ENCODE data around the gene AJAP1. TPM values are rescaled to one million over a fixed set of nuclear protein-coding genes. Genes with fewer than 3 reads are reported as not detected.

AJAP1 gene
- total RNA-seq, 2 experiments from 2014 or later, result not detected

- Mint-ChIP-seq H3K4me1 (no peaks in the 10 kb centered on the region), H3K36me3 (ENCODE audit: low read depth) (no peaks in the 10 kb centered on the region), H3K27ac (no peak overlapping the region), H3K27me3 (peaks cover 30% of the 10 kb centered on the region), H3K9me3 (ENCODE audit: low read depth) (no peaks in the 10 kb centered on the region), H3K4me3 (no peak overlapping the region)
- CTCF ChIA-PET, result no interaction called here
- ATAC-seq (no peak), DNase-seq (no peak)
- intact Hi-C loops (cut with DNase I, micrococcal nuclease), result loop anchor here (2.0 to 5.0 kb wide), 4 partner anchors 174 to 1094 kb away; no protein-coding TSS in a partner anchor
- POLR2A ChIA-PET, result interaction anchor here (0.8 kb wide), 1 partner anchor 25 kb away, joined by 3 read pairs; no protein-coding TSS in a partner anchor
Measured at GRCh38 chr1:4653328-4653660, 1.1 kb upstream of the AJAP1 start.

DNA sequence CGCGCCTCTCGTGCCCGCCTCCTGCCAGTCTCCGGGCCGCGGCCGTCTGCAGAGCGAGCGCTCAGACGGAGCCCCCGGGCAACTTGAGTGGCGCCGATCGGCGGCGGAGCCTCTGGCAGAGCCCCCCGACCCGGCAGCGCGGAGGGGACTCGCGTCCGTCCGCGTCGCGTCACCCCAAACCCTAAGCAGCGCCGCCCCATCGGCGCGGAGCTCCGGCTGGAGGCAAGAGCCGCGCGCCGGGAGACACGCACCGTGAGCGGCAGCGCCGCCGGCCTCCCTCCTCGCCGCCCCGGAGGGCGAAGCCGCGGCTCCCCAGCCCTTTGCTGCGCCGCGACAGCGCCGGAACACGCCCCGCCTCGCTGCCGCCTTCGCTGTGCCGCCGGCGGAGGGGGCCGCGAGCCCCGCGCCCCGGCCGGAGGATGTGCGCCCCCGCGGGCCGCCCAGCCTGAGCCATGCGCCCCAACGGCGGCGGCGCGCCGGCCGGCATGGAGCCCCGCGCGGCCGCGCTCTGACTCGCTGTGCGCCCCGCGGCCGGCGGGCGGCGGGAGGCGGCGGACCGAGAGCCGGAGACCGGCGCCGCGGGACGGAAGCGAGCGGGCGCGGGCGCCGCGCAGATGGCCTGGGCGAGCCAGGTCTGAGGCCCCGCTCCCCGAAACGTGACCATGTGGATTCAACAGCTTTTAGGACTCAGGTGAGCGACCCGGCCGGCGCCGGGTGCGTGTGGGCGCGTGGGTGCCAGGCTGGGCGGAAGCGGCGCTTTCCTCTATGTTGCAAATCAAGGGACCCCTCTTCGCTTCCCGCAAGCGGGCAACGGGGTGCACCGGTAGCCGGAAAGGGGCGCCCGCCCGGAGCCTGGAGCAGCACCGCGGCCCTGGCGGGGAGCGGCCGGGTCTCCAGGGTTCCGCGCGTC lies 610 bp downstream of the AJAP1 start:
- ATAC-seq, result no peak
- H3K27me3 Mint-ChIP-seq, result peaks cover 41% of the 10 kb centered on the region
- no peaks in the 10 kb centered on the region for H3K9me3 Mint-ChIP-seq (ENCODE audit: low read depth)
- H3K27ac Mint-ChIP-seq, result no peak overlapping the region
- no peak overlapping the region for H3K4me3 Mint-ChIP-seq
- POLR2A ChIA-PET, result no interaction called here
- DNase-seq, result no peak
- no peaks in the 10 kb centered on the region for H3K4me1 Mint-ChIP-seq
- H3K36me3 Mint-ChIP-seq (ENCODE audit: low read depth), result no peaks in the 10 kb centered on the region
- CTCF ChIA-PET, result no interaction called here
- intact Hi-C loops (cut with DNase I, micrococcal nuclease), result loop anchor here (5.0 kb wide), 2 partner anchors 172 to 1092 kb away; no protein-coding TSS in a partner anchor

DNA sequence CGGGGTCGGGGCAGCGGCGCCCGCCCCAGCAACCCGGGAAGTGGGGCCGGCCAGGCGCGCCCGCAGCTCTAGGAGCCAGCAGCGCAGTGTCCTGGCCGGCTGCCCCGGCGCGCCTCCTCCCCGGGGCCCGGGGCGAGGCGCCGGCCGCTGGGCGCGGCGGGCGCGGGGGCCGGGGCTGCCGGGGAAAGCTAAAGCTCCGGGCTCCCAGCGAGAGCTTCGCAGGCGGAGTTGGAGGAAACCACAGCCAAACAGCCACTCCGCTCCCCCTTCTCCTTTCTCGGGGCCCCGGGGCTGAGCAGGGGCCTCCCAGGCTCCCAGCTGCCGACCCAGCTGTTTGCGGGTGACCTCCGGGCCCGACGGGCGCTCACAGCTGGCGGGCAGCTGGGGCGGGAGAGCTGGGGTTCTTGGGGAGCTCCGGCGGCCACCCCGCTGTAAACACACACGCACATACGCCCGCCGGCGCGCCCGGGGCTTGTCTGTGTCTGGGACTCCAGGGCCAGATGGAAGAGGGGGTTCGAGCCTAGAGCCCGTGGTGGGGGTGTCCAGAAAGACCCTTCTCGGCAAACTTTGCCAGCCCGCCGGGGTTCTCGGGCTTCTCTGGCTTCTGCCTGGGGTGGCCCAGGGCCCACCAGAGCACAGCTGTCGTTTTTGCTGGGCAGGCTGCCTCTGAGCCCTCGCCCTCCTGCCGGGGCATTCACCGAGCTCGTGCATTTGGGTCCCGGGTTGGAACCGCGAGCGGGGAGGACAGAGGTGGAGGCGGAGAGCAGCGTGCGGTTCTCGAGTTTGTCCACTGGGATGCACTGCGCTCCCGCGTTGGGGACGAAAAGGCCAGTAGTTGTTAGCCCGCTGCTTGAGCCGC lies 1.5 kb downstream of the AJAP1 start:
- Mint-ChIP-seq H3K4me1 (no peaks in the 10 kb centered on the region), H3K4me3 (no peak overlapping the region), H3K27ac (no peak overlapping the region), H3K36me3 (ENCODE audit: low read depth) (no peaks in the 10 kb centered on the region), H3K27me3 (peaks cover 43% of the 10 kb centered on the region), H3K9me3 (ENCODE audit: low read depth) (no peaks in the 10 kb centered on the region)
- DNase-seq (peak; percentile 53), ATAC-seq (peak; percentile 23)
- CTCF ChIA-PET, result interaction anchor here (0.6 kb wide), 1 partner anchor 10 kb away, joined by 4 read pairs; no protein-coding TSS in a partner anchor
- POLR2A ChIA-PET, result no interaction called here
- intact Hi-C loops (cut with DNase I, micrococcal nuclease), result no loop called here

GRCh38 chr1:4656533-4657140 lies 2.2 kb downstream of the AJAP1 start:
- POLR2A ChIA-PET, result no interaction called here
- no peaks in the 10 kb centered on the region for H3K9me3 Mint-ChIP-seq (ENCODE audit: low read depth)
- ATAC-seq, result no peak
- DNase-seq, result no peak
- CTCF ChIA-PET, result interaction anchor here (0.6 to 1.9 kb wide), 2 partner anchors 11 to 72 kb away, joined by 4 to 5 read pairs; no protein-coding TSS in a partner anchor
- no peak overlapping the region for H3K4me3 Mint-ChIP-seq
- peaks cover 39% of the 10 kb centered on the region for H3K27me3 Mint-ChIP-seq
- H3K27ac Mint-ChIP-seq, result no peak overlapping the region
- H3K4me1 Mint-ChIP-seq, result no peaks in the 10 kb centered on the region
- intact Hi-C loops (cut with DNase I, micrococcal nuclease), result no loop called here
- no peaks in the 10 kb centered on the region for H3K36me3 Mint-ChIP-seq (ENCODE audit: low read depth)

DNA sequence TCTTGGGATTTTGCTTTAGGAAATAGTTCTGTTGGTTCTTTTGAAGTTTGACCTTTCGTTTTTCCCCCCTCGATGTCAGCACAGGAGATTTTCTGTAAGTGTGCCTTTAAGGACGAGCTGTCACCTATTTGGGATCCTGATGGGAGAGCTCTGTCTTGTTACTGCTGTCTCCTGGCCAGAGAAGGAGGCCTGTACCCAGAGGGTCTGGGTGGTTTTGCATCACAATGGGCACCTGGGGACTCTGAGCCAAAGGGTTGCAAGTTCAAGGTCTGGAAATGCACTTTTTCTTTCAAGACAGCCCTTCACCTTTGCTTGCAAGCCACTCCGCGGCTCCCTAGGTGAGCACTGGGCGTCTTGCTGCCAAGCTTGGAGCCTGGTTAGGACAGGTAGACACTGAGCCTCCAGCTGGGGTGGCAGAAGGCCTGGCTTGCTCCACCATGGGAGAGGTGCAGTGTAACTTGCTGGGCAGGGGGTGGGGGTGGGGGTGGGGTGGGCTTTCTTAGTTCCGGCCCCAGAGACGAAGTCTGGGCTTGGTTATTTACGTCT lies 2.9 kb downstream of the AJAP1 start:
- Mint-ChIP-seq H3K9me3 (ENCODE audit: low read depth) (no peaks in the 10 kb centered on the region), H3K36me3 (ENCODE audit: low read depth) (no peaks in the 10 kb centered on the region), H3K4me1 (no peaks in the 10 kb centered on the region), H3K27me3 (peaks cover 43% of the 10 kb centered on the region), H3K4me3 (no peak overlapping the region), H3K27ac (no peak overlapping the region)
- no peak for ATAC-seq
- no peak for DNase-seq
- intact Hi-C loops (cut with DNase I, micrococcal nuclease), result no loop called here
- ChIA-PET CTCF (interaction anchor here (1.9 kb wide), 1 partner anchor 72 kb away, joined by 5 read pairs; no protein-coding TSS in a partner anchor), POLR2A (no interaction called here)

GRCh38 chr1:4657960-4658541 lies 3.6 kb downstream of the AJAP1 start:
- H3K36me3 Mint-ChIP-seq (ENCODE audit: low read depth), result no peaks in the 10 kb centered on the region
- intact Hi-C loops (cut with DNase I, micrococcal nuclease), result no loop called here
- POLR2A ChIA-PET, result no interaction called here
- H3K27me3 Mint-ChIP-seq, result peaks cover 47% of the 10 kb centered on the region
- H3K4me1 Mint-ChIP-seq, result no peaks in the 10 kb centered on the region
- no peaks in the 10 kb centered on the region for H3K9me3 Mint-ChIP-seq (ENCODE audit: low read depth)
- DNase-seq (no peak), ATAC-seq (no peak)
- no peak overlapping the region for H3K27ac Mint-ChIP-seq
- H3K4me3 Mint-ChIP-seq, result no peak overlapping the region
- CTCF ChIA-PET, result interaction anchor here (1.9 kb wide), 1 partner anchor 73 kb away, joined by 5 read pairs; no protein-coding TSS in a partner anchor

DNA sequence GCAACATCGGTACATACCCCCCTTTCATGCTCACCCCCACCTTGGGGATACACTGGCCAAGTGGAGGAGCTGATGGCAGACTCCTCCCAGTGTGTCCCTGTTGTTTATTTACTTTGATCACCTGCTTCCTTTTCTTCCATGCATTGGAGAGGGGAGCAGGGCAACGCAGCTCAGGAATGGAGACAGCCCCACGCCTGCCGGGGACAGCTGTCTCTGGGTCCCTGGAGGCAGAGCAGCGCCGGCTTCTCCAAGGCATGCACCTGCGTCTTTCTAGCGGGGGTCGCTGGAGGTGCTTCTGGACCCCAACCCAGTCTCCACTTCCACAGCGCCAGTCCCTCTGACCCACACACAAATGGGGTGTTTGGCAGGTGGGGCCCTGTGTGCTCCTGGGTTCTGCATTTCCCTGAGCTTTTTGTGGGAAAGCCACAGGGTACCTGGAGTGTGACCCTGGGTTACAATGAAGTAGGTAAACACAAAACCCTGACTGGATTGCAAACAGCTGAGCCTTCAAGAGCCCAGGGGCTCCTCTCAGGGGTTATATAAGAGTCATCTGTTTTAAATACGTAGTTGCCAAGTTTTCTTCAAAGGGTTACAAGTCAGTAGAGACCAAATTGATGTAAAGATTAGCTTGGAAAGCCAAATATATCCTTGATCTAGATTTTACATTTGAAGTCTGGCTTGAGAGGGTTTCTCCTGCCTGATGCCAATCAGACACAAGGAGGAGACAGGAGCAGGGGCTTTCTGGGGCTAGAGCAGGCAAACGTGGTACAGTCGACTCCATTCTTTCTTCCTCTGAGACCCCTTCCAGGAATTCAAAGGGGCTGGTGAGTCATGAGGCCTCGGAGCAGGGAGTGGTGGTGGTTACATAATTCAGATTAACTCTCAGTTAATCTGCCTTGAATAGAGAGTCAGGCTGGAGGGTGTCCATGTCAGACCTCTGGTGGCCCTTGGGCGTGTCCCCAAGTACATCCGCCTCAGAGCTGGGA lies 4.5 kb downstream of the AJAP1 start:
- Mint-ChIP-seq H3K27ac (no peak overlapping the region), H3K27me3 (peaks cover 46% of the 10 kb centered on the region), H3K4me1 (no peaks in the 10 kb centered on the region), H3K9me3 (ENCODE audit: low read depth) (no peaks in the 10 kb centered on the region), H3K36me3 (ENCODE audit: low read depth) (no peaks in the 10 kb centered on the region), H3K4me3 (no peak overlapping the region)
- ChIA-PET POLR2A (no interaction called here), CTCF (interaction anchor here (0.5 to 1.9 kb wide), 2 partner anchors 74 to 145 kb away, joined by 3 to 5 read pairs; no protein-coding TSS in a partner anchor)
- ATAC-seq, result no peak
- no peak for DNase-seq
- intact Hi-C loops (cut with DNase I, micrococcal nuclease), result no loop called here

DNA sequence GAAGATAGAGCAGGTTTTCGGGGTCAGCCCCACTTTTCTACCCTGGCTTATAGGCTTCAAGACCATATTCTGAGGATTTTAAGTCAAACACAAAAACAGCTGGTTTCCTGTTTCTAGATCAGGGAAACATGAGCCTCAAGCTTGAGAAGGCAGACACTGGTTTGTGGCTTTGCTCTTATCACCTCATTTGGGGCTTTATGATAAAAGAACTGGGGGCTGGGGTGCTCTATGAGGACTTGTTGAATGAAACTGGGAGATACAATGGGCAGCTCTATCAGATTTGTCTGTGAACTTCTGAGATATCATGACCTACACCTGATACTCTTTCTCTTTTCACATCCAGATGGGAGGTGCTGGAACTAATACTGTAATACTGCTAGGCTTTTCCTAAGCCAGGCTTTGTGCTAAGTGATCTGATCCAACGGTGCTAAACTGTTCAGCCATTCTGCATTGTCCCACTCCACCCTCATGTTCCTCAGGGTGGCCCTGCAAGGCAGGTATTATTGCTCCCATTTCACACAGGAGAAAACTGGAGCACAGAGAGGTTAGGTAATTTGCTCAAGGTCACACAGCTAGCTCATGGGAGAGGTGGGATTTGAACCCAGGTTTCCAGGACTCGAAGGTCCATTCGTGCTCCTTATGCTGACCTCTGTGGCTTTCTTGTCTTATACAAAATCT lies 6.6 kb downstream of the AJAP1 start:
- Mint-ChIP-seq H3K9me3 (ENCODE audit: low read depth) (no peaks in the 10 kb centered on the region), H3K27me3 (peaks cover 48% of the 10 kb centered on the region), H3K4me1 (no peaks in the 10 kb centered on the region), H3K27ac (no peak overlapping the region), H3K4me3 (no peak overlapping the region), H3K36me3 (ENCODE audit: low read depth) (no peaks in the 10 kb centered on the region)
- POLR2A ChIA-PET, result no interaction called here
- ATAC-seq, result no peak
- intact Hi-C loops (cut with DNase I, micrococcal nuclease), result no loop called here
- no peak for DNase-seq
- CTCF ChIA-PET, result no interaction called here

- DNase-seq (no peak), ATAC-seq (no peak)
- intact Hi-C loops (cut with DNase I, micrococcal nuclease), result no loop called here
- H3K9me3 Mint-ChIP-seq (ENCODE audit: low read depth), result no peaks in the 10 kb centered on the region
- no peaks in the 10 kb centered on the region for H3K4me1 Mint-ChIP-seq
- peaks cover 44% of the 10 kb centered on the region for H3K27me3 Mint-ChIP-seq
- H3K36me3 Mint-ChIP-seq (ENCODE audit: low read depth), result no peaks in the 10 kb centered on the region
- H3K4me3 Mint-ChIP-seq, result no peak overlapping the region
- no peak overlapping the region for H3K27ac Mint-ChIP-seq
- CTCF ChIA-PET, result no interaction called here
- POLR2A ChIA-PET, result no interaction called here
Measured at GRCh38 chr1:4661595-4661917, 7.1 kb downstream of the AJAP1 start.

DNA sequence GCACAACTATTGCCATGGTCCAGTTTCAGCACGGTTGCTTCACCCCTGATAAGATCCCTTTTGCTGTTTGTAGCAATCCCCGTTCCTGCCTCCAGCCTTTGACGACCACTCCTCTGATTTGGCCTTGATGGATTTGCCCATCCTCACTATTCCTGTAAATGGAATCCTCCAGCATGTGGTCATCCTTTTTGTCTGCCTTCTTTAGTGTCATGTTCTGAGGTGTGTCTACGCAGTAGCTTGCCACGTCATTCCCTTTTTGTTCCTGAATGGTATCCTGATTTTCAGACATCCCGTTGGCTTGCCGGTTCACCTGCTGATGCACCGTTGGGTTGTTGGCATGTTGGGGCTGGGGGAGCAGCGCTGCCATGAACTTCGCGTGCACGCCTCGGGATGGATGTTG lies 7.8 kb downstream of the AJAP1 start:
- no peak overlapping the region for H3K4me3 Mint-ChIP-seq
- POLR2A ChIA-PET, result no interaction called here
- intact Hi-C loops (cut with DNase I, micrococcal nuclease), result no loop called here
- ATAC-seq (no peak), DNase-seq (no peak)
- H3K27ac Mint-ChIP-seq, result no peak overlapping the region
- no peaks in the 10 kb centered on the region for H3K4me1 Mint-ChIP-seq
- H3K27me3 Mint-ChIP-seq, result peaks cover 38% of the 10 kb centered on the region
- CTCF ChIA-PET, result no interaction called here
- no peaks in the 10 kb centered on the region for H3K36me3 Mint-ChIP-seq (ENCODE audit: low read depth)
- no peaks in the 10 kb centered on the region for H3K9me3 Mint-ChIP-seq (ENCODE audit: low read depth)

Data from activated CD4-positive, alpha-beta T cell treated with anti-CD3 and anti-CD28 coated beads for 36 hours (primary cell).